ENCODE measurements around the gene STRADB.
A peak's percentile ranks its signal among the peaks of the same experiment; 100 is the strongest.
"Not testable (repeated sequence)": the region's sequence is repeated elsewhere in the genome, so short reads cannot be mapped to it uniquely, and the experiment has no call there.

The STRADB gene

DNA sequence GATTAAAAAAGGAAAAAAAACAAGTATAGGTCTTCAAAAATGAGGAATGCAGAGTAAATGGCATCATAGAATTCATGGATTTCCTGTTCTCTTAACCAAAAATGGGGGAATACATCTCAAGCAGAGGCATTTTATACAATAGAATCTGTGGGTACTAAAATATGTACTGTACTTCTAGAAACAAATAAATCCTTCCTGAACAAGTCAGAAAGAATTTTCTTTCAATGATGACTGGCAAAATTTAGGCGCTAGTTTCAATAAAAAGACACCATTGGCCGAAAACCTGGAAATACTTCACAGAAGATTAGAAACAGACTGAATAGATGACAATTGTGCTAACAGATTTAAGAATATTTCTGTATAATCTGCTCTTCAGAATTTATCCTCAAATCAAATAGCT is 15.4 kb upstream of the STRADB start:
- H3K27me3 ChIP-seq (ENCODE audit: control insufficient read depth, insufficient read depth, low read length): no peaks in the 10 kb centered on the region
- H3K36me3 ChIP-seq (ENCODE audit: control insufficient read depth, insufficient read depth, low read length): no peaks in the 10 kb centered on the region
- H3K9ac ChIP-seq: no peak overlapping the region

DNA sequence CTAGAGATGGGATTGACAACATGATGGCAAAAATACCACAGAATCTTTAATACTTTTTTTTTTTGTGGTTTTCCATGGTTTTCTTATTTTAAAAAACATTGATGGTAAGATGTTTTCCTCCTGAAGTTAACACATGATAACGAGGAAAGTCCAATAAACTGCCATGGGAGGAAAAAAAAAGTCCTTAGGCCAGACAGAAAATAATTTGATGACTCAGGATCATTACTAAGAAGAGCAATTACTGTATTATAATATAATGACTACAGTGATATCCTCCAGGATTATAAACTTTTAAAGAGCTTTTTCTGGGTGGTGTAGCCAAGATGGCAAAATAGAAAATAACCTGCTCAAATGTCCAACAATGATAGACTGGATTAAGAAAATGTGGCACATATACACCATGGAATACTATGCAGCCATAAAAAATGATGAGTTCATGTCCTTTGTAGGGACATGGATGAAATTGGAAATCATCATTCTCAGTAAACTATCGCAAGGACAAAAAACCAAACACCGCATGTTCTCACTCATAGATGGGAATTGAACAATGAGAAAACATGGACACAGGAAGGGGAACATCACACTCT is 12.1 kb upstream of the STRADB start:
- not testable (repeated sequence) for H3K4me3 ChIP-seq (ENCODE audit: low read depth, low read length); H3K9me3 ChIP-seq (ENCODE audit: control insufficient read depth, low read length); H3K9ac ChIP-seq; H2AFZ ChIP-seq; H3K27me3 ChIP-seq (ENCODE audit: control insufficient read depth, insufficient read depth, low read length); H3K4me1 ChIP-seq; H3K36me3 ChIP-seq (ENCODE audit: control insufficient read depth, insufficient read depth, low read length); H3K27ac ChIP-seq; H3K4me2 ChIP-seq (ENCODE audit: low read length)
- H3K79me2 ChIP-seq: peaks cover 26% of the 10 kb centered on the region

More for the DNA sequence above, 15.4 kb upstream of the STRADB start:
- no peaks in the 10 kb centered on the region for H3K9me3 ChIP-seq (ENCODE audit: control insufficient read depth, low read length)
- no peak overlapping the region for H3K4me2 ChIP-seq (ENCODE audit: low read length)
- TF ChIP-seq, protein P1, sequence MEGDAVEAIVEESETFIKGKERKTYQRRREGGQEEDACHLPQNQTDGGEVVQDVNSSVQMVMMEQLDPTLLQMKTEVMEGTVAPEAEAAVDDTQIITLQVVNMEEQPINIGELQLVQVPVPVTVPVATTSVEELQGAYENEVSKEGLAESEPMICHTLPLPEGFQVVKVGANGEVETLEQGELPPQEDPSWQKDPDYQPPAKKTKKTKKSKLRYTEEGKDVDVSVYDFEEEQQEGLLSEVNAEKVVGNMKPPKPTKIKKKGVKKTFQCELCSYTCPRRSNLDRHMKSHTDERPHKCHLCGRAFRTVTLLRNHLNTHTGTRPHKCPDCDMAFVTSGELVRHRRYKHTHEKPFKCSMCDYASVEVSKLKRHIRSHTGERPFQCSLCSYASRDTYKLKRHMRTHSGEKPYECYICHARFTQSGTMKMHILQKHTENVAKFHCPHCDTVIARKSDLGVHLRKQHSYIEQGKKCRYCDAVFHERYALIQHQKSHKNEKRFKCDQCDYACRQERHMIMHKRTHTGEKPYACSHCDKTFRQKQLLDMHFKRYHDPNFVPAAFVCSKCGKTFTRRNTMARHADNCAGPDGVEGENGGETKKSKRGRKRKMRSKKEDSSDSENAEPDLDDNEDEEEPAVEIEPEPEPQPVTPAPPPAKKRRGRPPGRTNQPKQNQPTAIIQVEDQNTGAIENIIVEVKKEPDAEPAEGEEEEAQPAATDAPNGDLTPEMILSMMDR (IDR thresholded peaks at IDR 0.05): no peak
- no peak overlapping the region for H2AFZ ChIP-seq
- H3K4me3 ChIP-seq (ENCODE audit: low read depth, low read length): no peak overlapping the region
- peaks cover 5% of the 10 kb centered on the region for H3K4me1 ChIP-seq
- H3K27ac ChIP-seq: no peak overlapping the region
- peaks cover 34% of the 10 kb centered on the region for H3K79me2 ChIP-seq

DNA sequence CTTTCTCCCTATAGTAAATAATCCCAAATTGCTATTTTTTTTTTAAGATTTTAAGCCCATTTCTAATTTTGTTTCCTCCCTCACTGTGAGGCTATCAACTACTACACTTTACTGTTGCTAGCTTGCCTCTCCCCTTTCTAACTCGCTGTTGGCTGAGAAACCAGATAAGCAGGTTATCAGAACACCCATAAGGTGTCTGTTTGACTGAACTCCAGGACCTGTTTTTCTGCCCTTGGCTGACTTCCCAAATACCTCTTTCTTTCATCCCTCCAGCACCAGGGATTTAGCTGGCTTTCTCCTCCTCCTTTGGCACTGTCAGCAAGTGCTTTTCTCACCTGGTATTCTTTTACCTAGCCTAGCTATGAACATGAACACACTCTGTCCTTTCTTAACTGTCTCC is 11.4 kb upstream of the STRADB start:
- Histone ChIP-seq H3K4me1 (peaks cover 5% of the 10 kb centered on the region), H3K9ac (no peak overlapping the region), H3K27ac (no peak overlapping the region)

DNA sequence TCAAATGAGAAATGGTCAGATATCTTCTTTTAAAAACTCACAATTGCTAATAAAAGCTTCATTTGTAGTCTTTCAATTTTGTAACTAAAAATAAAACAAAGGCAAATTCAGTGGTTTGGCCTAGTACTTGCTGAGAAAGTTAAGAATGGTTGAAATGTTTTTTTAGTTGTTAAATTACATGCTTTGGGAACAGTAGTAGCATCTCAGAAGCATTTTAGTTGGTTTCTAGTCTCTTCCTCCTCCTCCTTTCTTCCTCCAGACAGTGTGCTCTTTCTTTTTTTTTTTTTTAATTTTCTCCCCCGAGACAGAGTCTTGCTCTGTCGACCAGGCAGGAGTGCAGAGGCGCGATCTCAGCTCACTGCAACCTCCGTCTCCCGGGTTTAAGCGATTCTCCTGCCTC is 10.1 kb upstream of the STRADB start:
- Histone ChIP-seq H3K4me3 (ENCODE audit: low read depth, low read length) (no peak overlapping the region), H3K27me3 (ENCODE audit: control insufficient read depth, insufficient read depth, low read length) (no peaks in the 10 kb centered on the region), H3K4me2 (ENCODE audit: low read length) (no peak overlapping the region), H3K36me3 (ENCODE audit: control insufficient read depth, insufficient read depth, low read length) (no peaks in the 10 kb centered on the region), H3K9me3 (ENCODE audit: control insufficient read depth, low read length) (no peaks in the 10 kb centered on the region), H3K27ac (no peak overlapping the region), H3K4me1 (peaks cover 5% of the 10 kb centered on the region), H3K9ac (no peak overlapping the region), H2AFZ (no peak overlapping the region), H3K79me2 (peaks cover 20% of the 10 kb centered on the region)
- TF ChIP-seq, protein P1 (IDR thresholded peaks at IDR 0.05): no peak

More for the DNA sequence above, 11.4 kb upstream of the STRADB start:
- H3K36me3 ChIP-seq (ENCODE audit: control insufficient read depth, insufficient read depth, low read length): no peaks in the 10 kb centered on the region
- H3K4me2 ChIP-seq (ENCODE audit: low read length): peak overlapping the region; percentile 37
- TF ChIP-seq, protein P1 (IDR thresholded peaks at IDR 0.05): no peak
- peak overlapping the region; percentile 28 for H3K4me3 ChIP-seq (ENCODE audit: low read depth, low read length)
- H3K79me2 ChIP-seq: peaks cover 23% of the 10 kb centered on the region
- H3K27me3 ChIP-seq (ENCODE audit: control insufficient read depth, insufficient read depth, low read length): no peaks in the 10 kb centered on the region
- no peak overlapping the region for H2AFZ ChIP-seq
- no peaks in the 10 kb centered on the region for H3K9me3 ChIP-seq (ENCODE audit: control insufficient read depth, low read length)

DNA sequence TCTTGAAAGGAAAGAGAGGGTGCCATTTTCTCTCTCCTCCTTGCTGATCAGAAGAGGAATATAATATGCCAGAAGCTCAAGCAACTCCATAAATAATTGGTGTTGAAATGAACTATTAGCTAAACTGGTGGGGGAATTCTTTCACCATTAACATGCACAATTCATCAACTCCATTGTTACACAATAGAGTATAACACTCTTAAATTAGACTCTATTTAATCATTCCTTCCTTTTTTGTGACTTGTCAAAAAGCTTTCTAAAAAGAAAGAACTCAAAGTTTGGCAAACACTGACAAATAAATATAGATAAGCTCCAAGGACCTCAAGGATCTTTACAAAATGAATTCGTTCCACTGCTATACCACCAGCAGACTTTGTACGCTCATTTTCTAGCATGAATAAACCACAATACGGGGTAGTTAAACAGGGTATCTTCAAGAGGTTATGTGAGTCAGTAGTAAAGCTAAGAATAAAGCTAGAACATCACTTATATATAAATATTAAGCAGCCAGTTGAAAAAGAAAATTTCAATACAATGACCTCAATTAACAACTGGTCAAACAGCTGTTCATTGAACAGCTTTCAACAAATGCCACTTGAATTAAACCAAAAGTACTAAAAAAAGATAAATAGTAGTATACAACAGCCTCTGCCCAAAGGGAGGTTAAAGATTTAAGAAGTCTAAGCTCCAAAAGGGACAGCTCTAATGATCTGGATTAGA is 6.6 kb upstream of the STRADB start:
- no peaks in the 10 kb centered on the region for H3K27me3 ChIP-seq (ENCODE audit: control insufficient read depth, insufficient read depth, low read length)
- no peaks in the 10 kb centered on the region for H3K9me3 ChIP-seq (ENCODE audit: control insufficient read depth, low read length)
- H2AFZ ChIP-seq: no peak overlapping the region
- no peak overlapping the region for H3K4me3 ChIP-seq (ENCODE audit: low read depth, low read length)
- peaks cover 28% of the 10 kb centered on the region for H3K79me2 ChIP-seq
- TF ChIP-seq, protein P1 (IDR thresholded peaks at IDR 0.05): no peak
- no peak overlapping the region for H3K27ac ChIP-seq
- peaks cover 5% of the 10 kb centered on the region for H3K4me1 ChIP-seq
- H3K36me3 ChIP-seq (ENCODE audit: control insufficient read depth, insufficient read depth, low read length): no peaks in the 10 kb centered on the region
- no peak overlapping the region for H3K9ac ChIP-seq
- no peak overlapping the region for H3K4me2 ChIP-seq (ENCODE audit: low read length)
